NB4 (cell line): Measurements from ENCODE around the gene PLEKHA6.

ENCODE experiments used
- DNase-seq: peaks from one replicate; pipeline ENCODE4 v3.0.0; 2010; ENCODE audit warnings: low read depth
- H3K4me3 ChIP-seq: one replicate; pipeline ENCODE4 v1.5.1; 2011; ENCODE audit warnings: mild to moderate bottlenecking, low read depth, low read length, moderate library complexity
- CTCF ChIP-seq: IDR thresholded peaks from one replicate; pipeline ENCODE4 v1.5.1; 2012; ENCODE audit warnings: low read depth, low read length
- MAX ChIP-seq: IDR thresholded peaks from 2 replicates; pipeline ENCODE4 v1.6.1; 2011; ENCODE audit warnings: low read depth, low read length
- MYC ChIP-seq: IDR thresholded peaks from 2 replicates; pipeline ENCODE4 v1.6.1; 2011; ENCODE audit warnings: low read depth, low read length
- POLR2A ChIP-seq: IDR thresholded peaks from 2 replicates; pipeline ENCODE4 v1.6.1; 2011; ENCODE audit warnings: mild to moderate bottlenecking; ENCODE audit not compliant: insufficient read length; ENCODE audit errors: extremely low read depth

The PLEKHA6 gene

DNA sequence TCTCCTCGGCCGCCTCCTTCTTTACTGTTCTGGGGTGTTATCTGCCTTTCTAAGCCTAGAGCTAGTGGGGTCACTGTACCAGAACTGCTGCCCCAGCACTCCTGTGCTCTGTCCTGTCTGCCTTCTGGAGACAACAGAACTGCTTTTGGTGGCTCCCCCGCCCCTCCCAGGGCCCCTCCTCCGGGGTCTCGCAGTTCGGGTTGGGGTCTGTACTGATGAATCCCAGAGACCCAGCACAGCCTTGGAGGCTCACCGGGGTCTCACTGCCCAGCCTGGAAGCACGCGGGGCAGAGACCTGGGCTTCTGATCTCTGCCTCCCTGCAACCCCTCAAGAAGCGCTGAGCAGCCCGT is 3.2 kb upstream of the PLEKHA6 start:
- DNase-seq, result no peak
- H3K4me3 ChIP-seq, result no peak overlapping the region
- no peak for TF ChIP-seq CTCF
- no peak for TF ChIP-seq POLR2A
- TF ChIP-seq MYC, result no peak
- TF ChIP-seq MAX, result no peak

DNA sequence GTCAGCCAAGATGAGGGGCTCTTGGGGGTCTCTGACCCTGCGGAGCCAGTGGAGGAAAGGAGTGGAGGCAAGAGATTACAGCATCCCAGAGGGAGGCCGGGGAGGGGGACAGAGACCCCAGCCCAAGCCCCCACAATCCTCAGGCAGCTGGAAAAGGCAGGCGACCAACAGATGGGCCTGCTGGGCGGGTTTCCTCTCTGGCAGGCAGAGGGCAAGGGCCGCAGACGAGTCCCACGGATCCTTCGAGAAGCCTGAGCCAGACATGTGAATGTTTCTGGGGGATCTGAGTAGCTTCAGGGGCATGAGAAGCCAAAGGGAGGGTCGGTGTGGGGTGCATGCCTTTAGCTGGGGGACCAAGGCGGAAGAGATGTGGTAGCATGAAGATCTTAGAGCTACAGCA is 2.1 kb upstream of the PLEKHA6 start:
- TF ChIP-seq CTCF (no peak), MYC (no peak), MAX (no peak), POLR2A (no peak)
- H3K4me3 ChIP-seq, result no peak overlapping the region
- DNase-seq, result no peak

GRCh38 chr1:204361341-204361771 is 1.6 kb upstream of the PLEKHA6 start:
- DNase-seq, result no peak
- TF ChIP-seq CTCF (no peak), MAX (no peak), POLR2A (no peak), MYC (no peak)
- no peak overlapping the region for H3K4me3 ChIP-seq

DNA sequence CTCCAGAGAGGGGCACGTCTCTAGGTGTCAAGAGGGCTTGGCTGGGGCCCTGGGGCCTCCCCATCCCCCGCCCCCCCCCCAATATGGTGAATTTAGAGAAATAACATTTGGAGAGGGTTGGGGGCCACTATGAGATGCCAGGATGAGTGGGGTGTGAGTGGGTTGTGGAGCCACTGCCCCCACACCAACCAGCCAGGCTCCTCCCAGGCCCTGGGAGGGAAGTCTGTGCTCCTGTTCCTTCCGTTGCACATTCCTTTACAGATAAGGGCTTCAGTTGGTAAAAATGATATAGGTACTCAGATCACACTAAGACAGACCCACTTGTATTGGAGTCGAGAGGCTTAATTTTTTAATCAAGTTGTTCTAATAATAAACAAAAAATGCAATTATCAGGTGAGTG is 585 bp upstream of the PLEKHA6 start:
- no peak for DNase-seq
- TF ChIP-seq POLR2A, result no peak
- no peak for TF ChIP-seq MAX
- no peak for TF ChIP-seq CTCF
- TF ChIP-seq MYC, result no peak
- H3K4me3 ChIP-seq, result no peak overlapping the region

DNA sequence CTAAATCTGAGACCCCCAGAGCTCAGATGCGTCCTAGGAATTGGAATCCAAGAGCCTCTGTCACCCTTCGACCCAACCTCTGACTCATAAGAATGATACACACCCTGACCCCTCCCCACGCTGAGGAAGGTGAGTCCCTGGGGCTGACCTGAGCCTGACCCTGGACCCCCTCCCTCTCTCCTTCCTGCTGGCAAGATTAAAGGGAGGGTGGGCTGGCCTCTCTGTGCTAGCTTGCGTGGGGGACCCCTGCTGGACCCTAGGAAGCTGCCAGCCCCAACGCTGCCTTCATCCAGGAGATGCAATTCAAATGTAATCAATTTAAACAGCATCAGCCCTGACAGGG is 627 bp downstream of the PLEKHA6 start:
- no peak for DNase-seq
- no peak for TF ChIP-seq MAX
- no peak for TF ChIP-seq CTCF
- TF ChIP-seq POLR2A, result no peak
- no peak for TF ChIP-seq MYC
- H3K4me3 ChIP-seq, result no peak overlapping the region

DNA sequence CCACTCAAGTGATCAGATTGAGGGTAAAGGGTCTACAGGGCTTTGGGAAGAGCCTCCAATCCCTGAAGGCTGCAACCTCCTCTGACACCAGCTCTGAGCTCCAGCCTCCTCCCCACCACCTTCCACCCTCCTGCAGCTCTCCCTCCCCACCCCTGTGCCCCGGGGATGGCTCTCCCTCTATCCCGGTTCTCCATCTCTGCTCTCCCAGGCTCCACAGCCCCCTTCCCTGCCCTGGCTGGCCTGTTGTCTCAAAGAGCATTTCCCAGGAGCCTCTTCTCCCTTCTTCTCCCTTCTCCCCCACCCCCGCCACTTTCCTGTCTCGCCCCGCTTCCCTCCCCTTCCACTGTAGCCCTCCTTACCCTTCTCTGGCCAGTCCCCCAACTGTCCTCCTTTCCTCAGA is 1.1 kb downstream of the PLEKHA6 start:
- no peak for DNase-seq
- H3K4me3 ChIP-seq, result no peak overlapping the region
- TF ChIP-seq MAX, result no peak
- TF ChIP-seq CTCF, result no peak
- TF ChIP-seq MYC, result no peak
- no peak for TF ChIP-seq POLR2A
